Osteoblast (primary cell): Measurements from ENCODE around the gene CFAP251. TPM values are rescaled to one million over a fixed set of nuclear protein-coding genes. Genes with fewer than 3 reads are reported as not detected.
A peak's percentile ranks its signal among the peaks of the same experiment; 100 is the strongest.

ENCODE experiments used
- DNase-seq: peaks from one replicate; pipeline ENCODE4 v3.0.0; 2011; ENCODE audit warnings: low spot score, mixed read lengths; ENCODE audit not compliant: insufficient read length; ENCODE audit errors: missing footprints
- H2AFZ ChIP-seq: 2 replicates; pipeline ENCODE4 v1.6.0; 2011; ENCODE audit warnings: mild to moderate bottlenecking, low read length
- H3K27ac ChIP-seq: 2 replicates; pipeline ENCODE4 v1.5.1; 2011; ENCODE audit warnings: mild to moderate bottlenecking, low read depth, low read length, moderate library complexity
- H3K27me3 ChIP-seq: 2 replicates; pipeline ENCODE4 v1.6.0; 2012; ENCODE audit warnings: mild to moderate bottlenecking, control low read depth, inconsistent platforms, low read length, moderate library complexity; ENCODE audit not compliant: insufficient read depth
- H3K36me3 ChIP-seq: 2 replicates; pipeline ENCODE4 v1.5.1; 2011; ENCODE audit warnings: mild to moderate bottlenecking, low read length, control low read depth, moderate library complexity; ENCODE audit not compliant: insufficient read depth
- H3K4me1 ChIP-seq: 2 replicates; pipeline ENCODE4 v1.5.1; 2011; ENCODE audit warnings: mild to moderate bottlenecking, low read length, control low read depth, moderate library complexity; ENCODE audit not compliant: insufficient read depth
- H3K4me2 ChIP-seq: 2 replicates; pipeline ENCODE4 v1.6.0; 2011; ENCODE audit warnings: mild to moderate bottlenecking, low read length; ENCODE audit not compliant: insufficient read depth
- H3K4me3 ChIP-seq: fragments of 200-600 bp; sonication (generic); 3 replicates; pipeline ENCODE4 v1.5.1; 2012; ENCODE audit warnings: mild to moderate bottlenecking, low read length, inconsistent platforms; ENCODE audit not compliant: insufficient read depth
- H3K79me2 ChIP-seq: 2 replicates; pipeline ENCODE4 v1.6.0; 2012; ENCODE audit warnings: mild to moderate bottlenecking, low read length, control low read depth, inconsistent platforms; ENCODE audit not compliant: insufficient read depth
- H3K9me3 ChIP-seq: 2 replicates; pipeline ENCODE4 v1.5.1; 2011; ENCODE audit warnings: low read depth, low read length, control low read depth
- H4K20me1 ChIP-seq: 2 replicates; pipeline ENCODE4 v1.6.0; 2012; ENCODE audit warnings: mild to moderate bottlenecking, low read length, control low read depth; ENCODE audit not compliant: insufficient read depth
- CTCF ChIP-seq: IDR thresholded peaks from 2 replicates; pipeline ENCODE4 v1.5.1; 2011; ENCODE audit warnings: mild to moderate bottlenecking, low read depth, low read length, moderate library complexity; ENCODE audit errors: extremely low read depth
- total RNA-seq: library from RNA; depleted of rRNA; stranded (reverse); fragments of >200 nt; gene quantifications from 2 replicates; pipeline ENCODE4 v1.2.3, GENCODE V29; 2012

The CFAP251 gene
- total RNA-seq, 1 donor: 4.3 TPM

- peaks cover 17% of the 10 kb centered on the region for H3K4me1 ChIP-seq
- no peak overlapping the region for H3K4me2 ChIP-seq
- DNase-seq: no peak
- H3K9me3 ChIP-seq: no peaks in the 10 kb centered on the region
- H3K79me2 ChIP-seq: no peaks in the 10 kb centered on the region
- peaks cover 5% of the 10 kb centered on the region for H3K36me3 ChIP-seq
- H3K27ac ChIP-seq: no peak overlapping the region
- H4K20me1 ChIP-seq: no peaks in the 10 kb centered on the region
- no peak for TF ChIP-seq CTCF
- H3K27me3 ChIP-seq: no peaks in the 10 kb centered on the region
- no peak overlapping the region for H3K4me3 ChIP-seq
- H2AFZ ChIP-seq: no peak overlapping the region
Observed at GRCh38 chr12:121969726-121970125, 51.3 kb downstream of the CFAP251 start.

DNA sequence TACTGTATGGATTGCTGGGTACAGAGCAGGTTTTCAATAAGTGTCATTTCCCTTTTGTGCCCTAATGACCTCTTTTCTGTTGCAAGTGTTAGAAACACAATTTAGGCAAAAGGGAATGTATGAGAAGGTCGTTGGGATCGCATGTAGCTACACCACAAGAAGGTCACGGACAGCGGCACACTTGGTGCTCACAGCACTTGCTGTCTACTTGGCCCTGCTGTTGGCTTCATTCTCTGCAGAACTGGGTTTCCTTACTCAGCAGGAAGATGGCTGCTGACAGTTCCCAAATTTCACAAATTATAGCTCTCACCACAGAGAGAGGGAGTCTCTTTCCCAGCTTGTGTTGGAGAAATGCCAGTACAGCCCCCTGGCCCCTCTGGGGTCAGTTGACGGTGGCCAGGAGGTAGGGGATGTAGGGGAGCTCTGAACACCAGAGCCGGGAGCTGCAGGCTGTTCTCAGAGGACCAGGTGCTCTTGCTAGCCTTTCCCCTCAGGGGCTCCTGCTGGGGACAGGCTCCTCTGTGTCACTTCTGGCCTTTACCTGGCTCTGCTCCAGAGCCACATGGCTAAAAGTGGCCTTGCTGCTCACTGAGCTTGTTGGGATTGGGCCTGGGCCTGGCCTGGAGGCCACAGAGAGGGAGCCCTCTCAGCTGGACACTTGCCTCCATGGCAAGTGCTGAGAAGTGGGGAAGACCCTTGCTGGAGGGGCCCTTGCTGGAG lies 52.3 kb downstream of the CFAP251 start:
- no peak for TF ChIP-seq CTCF
- H2AFZ ChIP-seq: no peak overlapping the region
- DNase-seq: no peak
- peaks cover 9% of the 10 kb centered on the region for H3K4me1 ChIP-seq
- H3K9me3 ChIP-seq: no peaks in the 10 kb centered on the region
- no peak overlapping the region for H3K4me3 ChIP-seq
- H3K36me3 ChIP-seq: peaks cover 5% of the 10 kb centered on the region
- peaks cover 3% of the 10 kb centered on the region for H3K27me3 ChIP-seq
- H4K20me1 ChIP-seq: no peaks in the 10 kb centered on the region
- H3K27ac ChIP-seq: no peak overlapping the region
- no peak overlapping the region for H3K4me2 ChIP-seq
- H3K79me2 ChIP-seq: no peaks in the 10 kb centered on the region

DNA sequence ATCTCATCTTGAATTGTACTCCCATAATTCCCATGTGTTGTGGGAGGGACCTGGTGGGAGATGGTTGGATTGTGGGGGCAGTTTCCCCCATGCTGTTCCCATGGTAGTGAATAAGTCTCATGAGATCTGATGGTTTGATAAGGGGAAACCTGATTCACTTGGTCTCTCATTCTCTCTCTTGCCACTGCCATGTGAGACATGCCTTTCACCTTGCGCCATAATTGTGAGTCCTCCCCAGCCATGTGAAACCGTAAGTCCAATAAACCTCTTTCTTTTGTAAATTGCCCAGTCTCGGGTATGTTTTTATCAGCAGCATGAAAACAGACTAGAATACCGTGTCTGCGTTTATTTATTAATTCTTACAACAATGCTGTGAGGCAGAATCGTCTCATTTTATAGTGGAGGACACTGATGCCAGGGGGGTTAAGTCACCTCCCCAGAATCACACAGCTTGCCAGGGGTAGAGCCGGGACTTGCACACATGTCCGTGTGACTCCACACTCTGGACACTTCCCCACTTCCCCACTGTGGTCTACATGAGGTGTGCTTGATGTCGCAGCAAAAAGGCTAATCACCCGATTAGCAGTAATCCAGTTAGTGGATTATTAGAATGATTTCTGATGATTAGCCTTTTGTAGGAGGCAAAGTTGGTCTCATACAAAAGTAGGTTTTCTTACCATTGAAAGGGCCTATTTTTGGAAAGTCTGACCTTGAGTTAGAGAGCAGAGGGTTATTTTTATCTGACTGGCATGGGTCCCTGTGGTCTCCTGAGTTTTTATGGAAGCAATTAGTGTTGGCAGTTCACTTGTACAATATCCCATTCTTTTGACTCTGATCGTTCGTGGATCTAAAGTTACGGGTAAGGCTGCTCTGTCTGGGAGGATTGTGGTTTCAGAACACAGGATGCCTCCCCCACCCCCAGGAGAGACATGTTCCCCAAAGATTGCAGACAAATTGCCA lies 55.9 kb downstream of the CFAP251 start:
- Histone ChIP-seq H3K27me3 (peaks cover 3% of the 10 kb centered on the region), H3K4me1 (peaks cover 4% of the 10 kb centered on the region), H3K36me3 (no peaks in the 10 kb centered on the region), H3K4me3 (no peak overlapping the region), H3K9me3 (no peaks in the 10 kb centered on the region), H3K4me2 (no peak overlapping the region), H3K79me2 (no peaks in the 10 kb centered on the region), H4K20me1 (no peaks in the 10 kb centered on the region), H3K27ac (no peak overlapping the region), H2AFZ (no peak overlapping the region)
- TF ChIP-seq CTCF: no peak
- peak; percentile 62 for DNase-seq

DNA sequence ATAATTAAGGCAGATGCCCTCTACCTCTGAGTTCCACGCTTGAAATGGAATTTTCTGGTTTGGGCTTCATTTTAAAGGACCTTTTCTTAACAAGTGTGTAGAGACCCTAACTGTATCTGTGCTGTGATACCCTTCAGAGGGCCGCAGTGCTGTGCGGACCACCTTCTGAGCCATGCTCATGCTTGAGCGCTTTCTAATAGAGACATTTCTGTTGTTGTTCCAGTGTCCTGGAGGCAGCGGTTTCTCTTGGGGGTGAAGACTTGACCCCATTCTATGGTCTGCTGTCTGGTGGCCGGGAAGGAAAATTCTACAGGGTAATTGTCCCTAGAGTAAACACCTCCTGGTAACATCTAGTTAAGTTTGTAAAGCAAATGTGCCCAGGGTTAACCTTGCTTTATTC lies 56.6 kb downstream of the CFAP251 start:
- no peak overlapping the region for H3K27ac ChIP-seq
- peaks cover 4% of the 10 kb centered on the region for H3K4me1 ChIP-seq
- H3K36me3 ChIP-seq: no peaks in the 10 kb centered on the region
- H4K20me1 ChIP-seq: no peaks in the 10 kb centered on the region
- no peak for TF ChIP-seq CTCF
- H3K4me3 ChIP-seq: no peak overlapping the region
- no peak overlapping the region for H3K4me2 ChIP-seq
- H3K27me3 ChIP-seq: peaks cover 3% of the 10 kb centered on the region
- H2AFZ ChIP-seq: no peak overlapping the region
- no peaks in the 10 kb centered on the region for H3K9me3 ChIP-seq
- H3K79me2 ChIP-seq: no peaks in the 10 kb centered on the region
- DNase-seq: no peak
